OCI-LY7 (cell line): ENCODE data around the gene CENPP. TPM values are rescaled to one million over a fixed set of nuclear protein-coding genes. Genes with fewer than 3 reads are reported as not detected.
A peak's percentile ranks its signal among the peaks of the same experiment; 100 is the strongest.

Experiments used
- BruUV-seq: library from RNA; stranded (reverse); fragments of 400-500 nt; replicated peaks from 2 replicates; lab custom pipeline; 2021; lab: Mats Ljungman, UMichigan
- CTCF ChIA-PET: fragments of 300-600 bp; sonication (Branson Sonifier 250); formaldehyde crosslinking; loops from one replicate; lab custom pipeline; 2022; ENCODE audit warnings: antibody characterized with exemption; ENCODE audit not compliant: unreplicated experiment; lab: Charles Lee
- POLR2A ChIA-PET: fragments of 300-600 bp; sonication (Branson Sonifier 250); formaldehyde crosslinking; loops from one replicate; lab custom pipeline; 2022; ENCODE audit warnings: antibody characterized with exemption; lab: Charles Lee
- DNase-seq: peaks from one replicate; pipeline ENCODE4 v3.0.0-alpha.2; 2015; ENCODE audit warnings: low spot score
- H2AFZ ChIP-seq: fragments of 200-600 bp; sonication (generic), shearing (Covaris generic); 2 replicates; pipeline ENCODE4 v1.6.1; 2014; ENCODE audit warnings: mild to moderate bottlenecking, antibody characterized with exemption, low read length, moderate library complexity
- H3K27ac ChIP-seq: fragments of 200-600 bp; sonication (generic); 2 replicates; pipeline ENCODE4 v1.5.1; 2014; ENCODE audit warnings: mixed run types, low read depth, mild to moderate bottlenecking, moderate library complexity, low read length, inconsistent platforms; ENCODE audit not compliant: poor library complexity, severe bottlenecking
- H3K36me3 ChIP-seq: fragments of 200-600 bp; sonication (generic); 2 replicates; pipeline ENCODE4 v1.6.1; 2014; ENCODE audit warnings: mild to moderate bottlenecking, antibody characterized with exemption, low read length, moderate library complexity, mixed read lengths; ENCODE audit not compliant: insufficient read depth
- H3K4me1 ChIP-seq: fragments of 200-600 bp; sonication (generic); 2 replicates; pipeline ENCODE4 v1.5.1; 2014; ENCODE audit warnings: mild to moderate bottlenecking, low read length; ENCODE audit not compliant: insufficient read depth, poor library complexity, severe bottlenecking
- H3K4me2 ChIP-seq: fragments of 200-600 bp; sonication (generic); 2 replicates; pipeline ENCODE4 v1.6.1; 2014; ENCODE audit warnings: mild to moderate bottlenecking, low read length
- H3K4me3 ChIP-seq: fragments of 200-600 bp; sonication (generic); 2 replicates; pipeline ENCODE4 v1.5.1; 2014; ENCODE audit warnings: mild to moderate bottlenecking, low read depth, low read length; ENCODE audit not compliant: poor library complexity, severe bottlenecking
- H3K79me2 ChIP-seq: fragments of 200-600 bp; sonication (generic); 2 replicates; pipeline ENCODE4 v1.6.1; 2016; ENCODE audit warnings: low read depth, mild to moderate bottlenecking, low read length, moderate library complexity, mixed read lengths; ENCODE audit not compliant: insufficient read depth
- H3K9me2 ChIP-seq: fragments of 200-600 bp; sonication (generic); 2 replicates; pipeline ENCODE4 v1.6.1; 2016; ENCODE audit warnings: mild to moderate bottlenecking, low read length, mixed read lengths; ENCODE audit not compliant: insufficient read depth
- H3K9me3 ChIP-seq: fragments of 200-600 bp; sonication (generic); 2 replicates; pipeline ENCODE4 v1.6.1; 2014; ENCODE audit warnings: mild to moderate bottlenecking, mixed run types, low read length, mixed read lengths
- H4K20me1 ChIP-seq: fragments of 200-600 bp; sonication (generic); 2 replicates; pipeline ENCODE4 v1.6.1; 2014; ENCODE audit warnings: mild to moderate bottlenecking, antibody characterized with exemption, low read length, moderate library complexity, mixed read lengths; ENCODE audit not compliant: insufficient read depth
- EZH2phosphoT487 ChIP-seq: fragments of 200-600 bp; sonication (generic); IDR thresholded peaks from 2 replicates; pipeline ENCODE4 v1.6.1; 2018; ENCODE audit warnings: low read depth, borderline replicate concordance, mild to moderate bottlenecking, mixed run types, antibody characterized with exemption, low read length, moderate library complexity, mixed read lengths
- intact Hi-C: fragments of 100-400 bp; cut with micrococcal nuclease; formaldehyde crosslinking; loops from one replicate; pipeline ENCODE4 v1.10.0; 2022; ENCODE audit not compliant: unreplicated experiment
- total RNA-seq, 2 experiments: library from RNA; depleted of rRNA in 1 of 2; stranded (reverse); fragments of >200 nt in 1 of 2; shearing (Covaris generic) in 1 of 2; gene quantifications; 2 replicates each; pipeline ENCODE4 v1.2.3, GENCODE V29; 2014 to 2022
- TF ChIP-seq, protein P1 (sequence below): fragments of 200-600 bp; sonication (generic); conservative IDR thresholded peaks from 2 replicates; pipeline ENCODE4 v1.5.1; 2014; ENCODE audit warnings: mild to moderate bottlenecking, antibody characterized with exemption, low read length, moderate library complexity, mixed read lengths

CENPP gene
- total RNA-seq, 2 experiments from 2014 or later: 25.4 to 30.9 TPM

DNA sequence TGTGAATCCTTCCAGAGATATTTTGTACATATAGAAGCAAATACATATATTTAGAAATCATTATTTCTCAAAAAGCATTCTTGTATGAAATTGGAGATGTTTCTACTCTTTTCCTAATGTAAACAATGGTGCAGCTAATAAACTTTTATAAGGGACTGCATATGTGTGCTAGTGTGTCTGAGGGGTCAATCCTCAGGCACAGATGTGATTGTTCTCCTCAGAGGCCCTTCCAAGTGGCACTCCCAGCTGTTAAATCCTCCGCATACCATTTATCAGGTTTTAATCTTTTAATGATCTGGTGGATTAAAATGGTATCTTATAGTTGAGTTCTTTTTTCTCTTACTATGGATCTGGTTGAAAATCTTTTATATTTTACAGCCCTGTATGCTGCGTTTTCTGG is 104.1 kb downstream of the CENPP start:
- BruUV-seq: no TSS peak
- H3K9me3 ChIP-seq: no peaks in the 10 kb centered on the region
- no peak overlapping the region for H3K4me2 ChIP-seq
- no peaks in the 10 kb centered on the region for H3K9me2 ChIP-seq
- H3K79me2 ChIP-seq: no peaks in the 10 kb centered on the region
- H3K4me3 ChIP-seq: no peak overlapping the region
- TF ChIP-seq, protein P1, sequence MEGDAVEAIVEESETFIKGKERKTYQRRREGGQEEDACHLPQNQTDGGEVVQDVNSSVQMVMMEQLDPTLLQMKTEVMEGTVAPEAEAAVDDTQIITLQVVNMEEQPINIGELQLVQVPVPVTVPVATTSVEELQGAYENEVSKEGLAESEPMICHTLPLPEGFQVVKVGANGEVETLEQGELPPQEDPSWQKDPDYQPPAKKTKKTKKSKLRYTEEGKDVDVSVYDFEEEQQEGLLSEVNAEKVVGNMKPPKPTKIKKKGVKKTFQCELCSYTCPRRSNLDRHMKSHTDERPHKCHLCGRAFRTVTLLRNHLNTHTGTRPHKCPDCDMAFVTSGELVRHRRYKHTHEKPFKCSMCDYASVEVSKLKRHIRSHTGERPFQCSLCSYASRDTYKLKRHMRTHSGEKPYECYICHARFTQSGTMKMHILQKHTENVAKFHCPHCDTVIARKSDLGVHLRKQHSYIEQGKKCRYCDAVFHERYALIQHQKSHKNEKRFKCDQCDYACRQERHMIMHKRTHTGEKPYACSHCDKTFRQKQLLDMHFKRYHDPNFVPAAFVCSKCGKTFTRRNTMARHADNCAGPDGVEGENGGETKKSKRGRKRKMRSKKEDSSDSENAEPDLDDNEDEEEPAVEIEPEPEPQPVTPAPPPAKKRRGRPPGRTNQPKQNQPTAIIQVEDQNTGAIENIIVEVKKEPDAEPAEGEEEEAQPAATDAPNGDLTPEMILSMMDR: no peak
- no peak for TF ChIP-seq EZH2phosphoT487
- H3K36me3 ChIP-seq: no peaks in the 10 kb centered on the region
- H2AFZ ChIP-seq: no peak overlapping the region
- DNase-seq: no peak
- no peaks in the 10 kb centered on the region for H4K20me1 ChIP-seq
- CTCF ChIA-PET: no interaction called here
- POLR2A ChIA-PET: no interaction called here
- H3K4me1 ChIP-seq: no peaks in the 10 kb centered on the region
- intact Hi-C loops: no loop called here
- no peak overlapping the region for H3K27ac ChIP-seq

DNA sequence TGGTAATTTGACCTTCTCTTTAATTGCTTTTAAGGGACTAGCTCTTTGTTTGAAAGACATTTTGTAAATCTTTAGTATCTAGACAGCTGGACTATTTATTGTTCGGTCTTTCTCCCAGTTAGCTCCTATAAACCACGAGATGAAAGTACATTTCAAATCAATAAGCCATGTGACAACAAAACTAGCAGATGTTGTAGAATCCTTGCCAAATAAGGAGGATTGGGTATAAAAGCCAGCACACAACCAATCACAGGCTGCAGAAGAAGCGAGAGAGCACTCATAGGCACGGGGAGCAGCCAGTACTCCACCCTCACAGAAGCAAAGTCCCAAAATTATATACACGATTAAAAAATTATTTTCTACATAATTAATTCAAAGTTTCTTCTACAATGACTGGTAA is 106.6 kb downstream of the CENPP start:
- CTCF ChIA-PET: no interaction called here
- no TSS peak for BruUV-seq
- no peak overlapping the region for H3K4me2 ChIP-seq

DNA sequence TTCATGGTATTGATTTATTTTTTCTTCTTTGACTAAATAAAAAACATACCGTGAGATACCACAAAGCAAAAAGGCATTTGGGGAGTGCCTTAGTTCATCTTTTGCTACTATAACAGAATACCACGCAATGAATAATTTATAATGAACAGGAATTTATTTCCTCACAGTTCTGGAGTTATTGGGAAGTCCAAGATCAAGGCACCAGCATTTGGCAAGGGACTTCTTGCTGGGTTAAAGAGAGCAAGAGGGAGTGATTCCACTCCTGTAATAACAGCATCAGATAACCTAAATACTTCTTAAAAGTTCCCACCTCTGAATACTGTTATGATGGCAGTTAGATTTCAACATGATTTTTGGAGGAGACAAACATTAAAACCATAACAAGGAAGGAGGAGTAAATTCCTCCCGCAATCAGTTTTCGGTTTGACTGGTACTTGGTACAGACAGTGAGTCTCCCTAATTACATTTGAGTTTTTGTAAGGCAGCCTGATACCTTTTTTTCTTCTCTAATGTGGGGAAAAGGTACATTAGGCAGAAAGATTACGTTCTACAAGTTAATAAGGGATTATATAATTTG is 107.3 kb downstream of the CENPP start:
- Histone ChIP-seq H4K20me1 (no peaks in the 10 kb centered on the region), H3K27ac (no peak overlapping the region), H3K4me3 (no peak overlapping the region), H3K79me2 (no peaks in the 10 kb centered on the region), H3K4me2 (no peak overlapping the region), H3K9me2 (no peaks in the 10 kb centered on the region), H3K9me3 (no peaks in the 10 kb centered on the region), H3K4me1 (no peaks in the 10 kb centered on the region), H3K36me3 (no peaks in the 10 kb centered on the region), H2AFZ (no peak overlapping the region)
- ChIA-PET CTCF (no interaction called here), POLR2A (no interaction called here)
- intact Hi-C loops: no loop called here
- TF ChIP-seq, protein P1: no peak
- TF ChIP-seq EZH2phosphoT487: no peak
- BruUV-seq: TSS peak; percentile 34
- no peak for DNase-seq

More for the DNA sequence above, 106.6 kb downstream of the CENPP start:
- H3K9me2 ChIP-seq: no peaks in the 10 kb centered on the region
- H3K9me3 ChIP-seq: no peaks in the 10 kb centered on the region
- POLR2A ChIA-PET: interaction anchor here (0.7 kb wide), 1 partner anchor 28 kb away, joined by 3 read pairs; the partner anchor contains the start of gene OGN
- H3K79me2 ChIP-seq: no peaks in the 10 kb centered on the region
- no peak overlapping the region for H3K4me3 ChIP-seq
- H2AFZ ChIP-seq: no peak overlapping the region
- H3K36me3 ChIP-seq: no peaks in the 10 kb centered on the region
- H3K4me1 ChIP-seq: no peaks in the 10 kb centered on the region
- intact Hi-C loops: no loop called here
- H3K27ac ChIP-seq: no peak overlapping the region
- no peaks in the 10 kb centered on the region for H4K20me1 ChIP-seq
- DNase-seq: no peak
- TF ChIP-seq, protein P1: no peak
- no peak for TF ChIP-seq EZH2phosphoT487
